Lung (tissue), 12 donors: Measurements from ENCODE around the gene PRICKLE1. TPM values are rescaled to one million over a fixed set of nuclear protein-coding genes. Genes with fewer than 3 reads are reported as not detected.
A peak's percentile ranks its signal among the peaks of the same experiment; 100 is the strongest.

Experiments used
- ATAC-seq: fragments of 200-7000 bp; cut with Tn5 transposase; one replicate; pipeline ENCODE4 v1.9.1; 2020; ENCODE audit warnings: moderate number of reproducible peaks; ENCODE audit not compliant: insufficient read depth, low FRiP score
- DNase-seq, 3 donors: peaks; one replicate each; pipeline ENCODE4 v3.0.0-alpha.2; 2013 to 2017
- H3K27ac ChIP-seq, 2 donors: one replicate each; pipeline ENCODE4 v1.5.1; 2013; ENCODE audit warnings: mild to moderate bottlenecking in 2 of 2, moderate library complexity in 2 of 2, control low read depth in 1 of 2, inconsistent platforms in 1 of 2, low read depth in 1 of 2, low read length in 1 of 2
- H3K27me3 ChIP-seq, 3 donors: one replicate each; pipeline ENCODE4 v1.5.1; 2013; ENCODE audit warnings: low read length in 2 of 3; ENCODE audit not compliant: control insufficient read depth in 3 of 3, insufficient read depth in 3 of 3
- H3K36me3 ChIP-seq, 4 donors: one replicate each; pipeline ENCODE4 v1.5.1; 2013; ENCODE audit warnings: low read length in 4 of 4, mild to moderate bottlenecking in 1 of 4, moderate library complexity in 1 of 4; ENCODE audit not compliant: control insufficient read depth in 4 of 4, insufficient read depth in 4 of 4
- H3K4me1 ChIP-seq, 5 donors: one replicate each; pipeline ENCODE4 v1.5.1; 2013; ENCODE audit warnings: low read length in 5 of 5, mild to moderate bottlenecking in 2 of 5, moderate library complexity in 1 of 5; ENCODE audit not compliant: control insufficient read depth in 5 of 5, insufficient read depth in 5 of 5
- H3K4me3 ChIP-seq: one replicate; pipeline ENCODE4 v1.5.1; 2013; ENCODE audit warnings: mild to moderate bottlenecking, control low read depth, moderate library complexity
- H3K9ac ChIP-seq, 2 donors: one replicate each; pipeline ENCODE4 v1.5.1; 2013; ENCODE audit warnings: low read length in 2 of 2, control low read depth in 1 of 2; ENCODE audit not compliant: insufficient read depth in 1 of 2
- H3K9me3 ChIP-seq, 4 donors: one replicate each; pipeline ENCODE4 v1.5.1; 2013; ENCODE audit warnings: low read length in 3 of 4, mild to moderate bottlenecking in 1 of 4, moderate library complexity in 1 of 4; ENCODE audit not compliant: control insufficient read depth in 4 of 4, insufficient read depth in 3 of 4
- WGBS, 2 donors: extraction: QIAGEN DNeasy Blood & Tissue Kit; methylation state at CpG; one replicate each; pipeline ENCODE4 v1.1.7; 2013; 5-methylcytosine and 5-hydroxymethylcytosine counted together
- polyA plus RNA-seq, 2 donors: library from polyadenylated mRNA; stranded (reverse); fragments of 200-250 nt; gene quantifications; one replicate each; pipeline ENCODE4 v1.2.1, GENCODE V29; 2013
- total RNA-seq, 2 donors: library from RNA; depleted of rRNA in 1 of 2; stranded (reverse); fragments of >200 nt in 1 of 2; gene quantifications; one replicate each; pipeline ENCODE4 v1.2.1, GENCODE V29; 2014 to 2021
- TF ChIP-seq, protein P1 (sequence below): IDR thresholded peaks from 2 replicates; pipeline ENCODE4 v1.5.1; 2012; ENCODE audit warnings: mild to moderate bottlenecking; ENCODE audit errors: control extremely low read depth, extremely low read depth
- donor health status: control.
- donor health status: control.
- donor health status: Bipolar disorder and iron deficiency.
- donor health status: healthy.
- donor health status: DM: yes; HTN: yes; CAD: no.

PRICKLE1 gene
- total and polyA plus RNA-seq, 4 donors: 2.1 to 60.1 (median 7.8) TPM

DNA sequence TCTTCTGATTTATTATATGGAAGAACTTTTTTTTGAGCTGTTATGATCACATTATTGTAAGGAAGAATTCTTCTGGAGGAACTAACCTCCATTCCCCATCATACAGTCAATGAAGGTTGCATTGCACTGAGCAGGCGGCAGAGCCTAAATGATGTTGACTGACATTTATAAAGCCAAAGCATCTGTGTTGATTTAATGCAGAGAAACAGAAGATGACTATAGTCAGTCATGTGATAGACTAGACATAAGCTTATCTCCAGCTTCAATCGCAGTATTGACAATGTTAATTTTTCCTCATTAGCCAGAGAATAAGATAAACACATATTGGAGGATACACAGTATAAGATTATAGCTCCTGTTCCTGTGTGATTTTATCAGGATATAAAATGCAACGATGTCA lies 82.0 kb downstream of the PRICKLE1 start:
- Histone ChIP-seq H3K27me3 (no peaks in the 10 kb centered on the region), H3K9ac (no peak overlapping the region), H3K9me3 (no peaks in the 10 kb centered on the region), H3K4me3 (no peak overlapping the region), H3K27ac (no peak overlapping the region), H3K36me3 (no peaks in the 10 kb centered on the region), H3K4me1 (peaks cover 0 to 10% (median 6%) of the 10 kb centered on the region in 5 donors)
- 55 to 85% methylated on average over 3 of the region's 3 CpGs for WGBS, 2 donors
- TF ChIP-seq, protein P1, sequence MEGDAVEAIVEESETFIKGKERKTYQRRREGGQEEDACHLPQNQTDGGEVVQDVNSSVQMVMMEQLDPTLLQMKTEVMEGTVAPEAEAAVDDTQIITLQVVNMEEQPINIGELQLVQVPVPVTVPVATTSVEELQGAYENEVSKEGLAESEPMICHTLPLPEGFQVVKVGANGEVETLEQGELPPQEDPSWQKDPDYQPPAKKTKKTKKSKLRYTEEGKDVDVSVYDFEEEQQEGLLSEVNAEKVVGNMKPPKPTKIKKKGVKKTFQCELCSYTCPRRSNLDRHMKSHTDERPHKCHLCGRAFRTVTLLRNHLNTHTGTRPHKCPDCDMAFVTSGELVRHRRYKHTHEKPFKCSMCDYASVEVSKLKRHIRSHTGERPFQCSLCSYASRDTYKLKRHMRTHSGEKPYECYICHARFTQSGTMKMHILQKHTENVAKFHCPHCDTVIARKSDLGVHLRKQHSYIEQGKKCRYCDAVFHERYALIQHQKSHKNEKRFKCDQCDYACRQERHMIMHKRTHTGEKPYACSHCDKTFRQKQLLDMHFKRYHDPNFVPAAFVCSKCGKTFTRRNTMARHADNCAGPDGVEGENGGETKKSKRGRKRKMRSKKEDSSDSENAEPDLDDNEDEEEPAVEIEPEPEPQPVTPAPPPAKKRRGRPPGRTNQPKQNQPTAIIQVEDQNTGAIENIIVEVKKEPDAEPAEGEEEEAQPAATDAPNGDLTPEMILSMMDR: no peak
- DNase-seq (no peak), ATAC-seq (no peak)

DNA sequence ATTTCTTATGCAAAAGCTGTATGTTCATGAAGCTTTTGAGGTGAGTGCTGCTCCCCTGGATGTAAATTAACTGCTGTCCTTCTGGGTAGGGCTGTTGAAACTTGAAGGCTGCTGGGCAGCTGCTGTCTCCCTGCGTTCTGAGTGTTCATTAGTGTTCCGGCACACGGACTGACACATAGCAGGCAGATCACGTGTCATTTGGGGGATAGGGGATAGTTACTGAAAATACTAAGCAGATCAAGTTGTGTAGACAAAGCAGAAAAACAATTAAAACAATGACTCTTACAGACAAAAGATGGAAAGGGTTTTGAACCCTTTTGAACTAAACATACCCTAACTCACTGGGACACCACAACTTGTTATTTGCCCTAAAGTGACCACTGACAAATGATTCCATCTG lies 82.5 kb downstream of the PRICKLE1 start:
- no peaks in the 10 kb centered on the region for H3K9me3 ChIP-seq
- ATAC-seq: no peak
- whole genome bisulfite sequencing, 2 donors: 81 to 87% methylated on average over 4 of the region's 4 CpGs
- no peak for DNase-seq
- peaks cover 0 to 10% (median 6%) of the 10 kb centered on the region in 5 donors for H3K4me1 ChIP-seq
- no peak overlapping the region for H3K27ac ChIP-seq
- TF ChIP-seq, protein P1: no peak
- H3K4me3 ChIP-seq: no peak overlapping the region
- no peaks in the 10 kb centered on the region for H3K36me3 ChIP-seq
- H3K9ac ChIP-seq: no peak overlapping the region
- H3K27me3 ChIP-seq: no peaks in the 10 kb centered on the region

DNA sequence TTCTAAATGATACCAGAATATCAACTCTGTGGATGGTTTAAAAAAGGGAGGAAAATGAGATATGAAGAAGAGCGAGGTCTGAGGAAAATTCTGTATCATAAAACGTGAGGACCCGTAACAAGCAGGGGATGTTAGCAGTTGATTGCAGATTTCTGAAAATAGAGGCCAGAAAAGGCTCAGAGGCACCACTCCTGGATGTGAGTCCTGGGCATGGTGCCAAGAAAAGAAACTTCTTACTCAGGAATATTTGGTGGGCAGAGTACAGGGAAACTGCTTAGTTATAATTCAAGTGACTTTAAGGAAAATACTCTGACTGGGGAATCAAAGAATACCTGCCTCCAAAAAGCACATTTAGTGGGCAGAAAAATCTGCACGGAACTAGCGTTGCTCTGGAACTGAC lies 85.5 kb downstream of the PRICKLE1 start:
- Histone ChIP-seq H3K9ac (no peak overlapping the region), H3K9me3 (no peaks in the 10 kb centered on the region), H3K36me3 (no peaks in the 10 kb centered on the region), H3K4me1 (peaks cover 0 to 10% (median 6%) of the 10 kb centered on the region in 5 donors), H3K27me3 (no peaks in the 10 kb centered on the region), H3K27ac (no peak overlapping the region), H3K4me3 (no peak overlapping the region)
- ATAC-seq (no peak), DNase-seq (peak; percentile 40 to 81 (median 68))
- TF ChIP-seq, protein P1: no peak
- 56 to 65% methylated on average over 5 of the region's 5 CpGs for WGBS, 2 donors

DNA sequence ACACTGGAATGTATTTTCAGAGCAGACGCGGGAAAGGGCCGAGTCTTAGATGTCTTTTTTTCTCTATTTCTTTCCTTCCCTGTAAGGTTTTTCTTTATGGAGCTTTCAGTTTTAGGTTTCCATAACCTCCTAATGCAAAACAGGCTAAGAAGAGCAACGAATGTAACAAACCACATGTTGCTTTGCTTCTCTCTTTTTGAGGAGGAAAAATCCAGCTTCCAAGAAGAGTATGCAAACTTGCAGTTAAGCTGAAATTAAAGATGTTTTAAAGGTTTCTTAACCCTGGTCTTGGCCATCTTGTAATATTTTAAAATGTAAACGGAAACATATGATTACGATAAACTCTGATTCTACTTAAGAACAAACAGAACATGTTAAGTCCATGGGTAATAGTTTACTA lies 86.9 kb downstream of the PRICKLE1 start:
- Histone ChIP-seq H3K9ac (no peak overlapping the region), H3K4me3 (no peak overlapping the region), H3K9me3 (no peaks in the 10 kb centered on the region), H3K27me3 (no peaks in the 10 kb centered on the region), H3K36me3 (no peaks in the 10 kb centered on the region), H3K27ac (no peak overlapping the region), H3K4me1 (peaks cover 0 to 10% (median 6%) of the 10 kb centered on the region in 5 donors)
- WGBS, 2 donors: 85 to 92% methylated on average over 6 of the region's 6 CpGs
- TF ChIP-seq, protein P1: no peak
- ATAC-seq (no peak), DNase-seq (no peak)
